Measurements from ENCODE around the gene LCN15. TPM values are rescaled to one million over a fixed set of nuclear protein-coding genes. Genes with fewer than 3 reads are reported as not detected.

LCN15 gene
- total RNA-seq, 1 donor from 2014 or later = not detected

GRCh38 chr9:136753371-136754058 lies 10.8 kb downstream of the LCN15 start:
- no peak for DNase-seq (ENCODE audit: low read depth)
- no peak for TF ChIP-seq CTCF (conservative IDR thresholded peaks at IDR 0.05; ENCODE audit: low read depth, low read length)
- H3K4me3 ChIP-seq (ENCODE audit: low read depth, low read length) = no peak overlapping the region

GRCh38 chr9:136751814-136752213 lies 12.5 kb downstream of the LCN15 start:
- H3K4me3 ChIP-seq (ENCODE audit: low read depth, low read length) = no peak overlapping the region
- no peak for TF ChIP-seq CTCF (conservative IDR thresholded peaks at IDR 0.05; ENCODE audit: low read depth, low read length)
- no peak for DNase-seq (ENCODE audit: low read depth)

GRCh38 chr9:136751244-136751643 lies 13.1 kb downstream of the LCN15 start:
- no peak overlapping the region for H3K4me3 ChIP-seq (ENCODE audit: low read depth, low read length)
- no peak for TF ChIP-seq CTCF (conservative IDR thresholded peaks at IDR 0.05; ENCODE audit: low read depth, low read length)
- no peak for DNase-seq (ENCODE audit: low read depth)

GRCh38 chr9:136750526-136750925 lies 13.8 kb downstream of the LCN15 start:
- no peak for DNase-seq (ENCODE audit: low read depth)
- H3K4me3 ChIP-seq (ENCODE audit: low read depth, low read length) = no peak overlapping the region
- TF ChIP-seq CTCF (conservative IDR thresholded peaks at IDR 0.05; ENCODE audit: low read depth, low read length) = no peak

- TF ChIP-seq CTCF (conservative IDR thresholded peaks at IDR 0.05; ENCODE audit: low read depth, low read length) = no peak
- no peak for DNase-seq (ENCODE audit: low read depth)
- no peak overlapping the region for H3K4me3 ChIP-seq (ENCODE audit: low read depth, low read length)
These were observed 15.4 kb downstream of the LCN15 start for GRCh38 chr9:136748666-136749611.

- TF ChIP-seq CTCF (conservative IDR thresholded peaks at IDR 0.05; ENCODE audit: low read depth, low read length) = no peak
- no peak for DNase-seq (ENCODE audit: low read depth)
- no peak within 1 kb of the TSS for H3K4me3 ChIP-seq (ENCODE audit: low read depth, low read length)
These were observed 16.1 kb downstream of the LCN15 start, which contains the start of gene LCN6 for GRCh38 chr9:136748201-136748600. Gene LCN6, minus strand, starts transcription at chr9:136748525. Its CDS starts 42 bp downstream, at chr9:136748483.

All from epithelial cell of proximal tubule (primary cell).